Measurements from ENCODE around the gene DAGLB. TPM values are rescaled to one million over a fixed set of nuclear protein-coding genes. Genes with fewer than 3 reads are reported as not detected.
A peak's percentile ranks its signal among the peaks of the same experiment; 100 is the strongest.

The DAGLB gene
- total and polyA plus RNA-seq, 8 donors: 16.8 to 46.5 (median 18.7) TPM

DNA sequence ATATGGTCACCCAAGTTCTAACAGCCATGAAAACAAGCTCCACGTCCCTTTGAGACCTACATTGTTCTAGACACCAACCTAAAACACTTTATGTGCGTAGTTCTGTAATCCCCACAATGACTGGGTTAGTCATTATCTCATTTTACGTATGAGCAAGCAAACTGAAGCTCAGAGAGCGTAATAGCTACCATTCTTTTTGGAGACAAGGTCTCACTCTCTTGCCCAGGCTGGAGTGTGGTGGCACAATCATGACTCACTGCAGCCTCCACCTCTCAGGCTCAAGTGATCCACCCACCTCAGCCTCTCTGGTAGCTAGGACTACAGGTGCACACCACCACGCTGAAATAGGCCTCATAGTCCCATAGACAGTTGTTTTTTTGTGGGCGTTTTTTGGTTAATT lies 10.5 kb downstream of the DAGLB start:
- Histone ChIP-seq H3K27ac (peak overlapping the region; percentile 13 to 93), H3K4me3 (no peak overlapping the region), H3K36me3 (peaks cover 0 to 29% of the 10 kb centered on the region in 2 donors), H3K9me3 (no peaks in the 10 kb centered on the region), H3K27me3 (no peaks in the 10 kb centered on the region), H3K4me1 (peaks cover 2 to 91% of the 10 kb centered on the region in 2 donors)
- intact Hi-C loops (cut with DNase I): no loop called here
- ATAC-seq: no peak
- no peak for DNase-seq
- TF ChIP-seq, protein P1, sequence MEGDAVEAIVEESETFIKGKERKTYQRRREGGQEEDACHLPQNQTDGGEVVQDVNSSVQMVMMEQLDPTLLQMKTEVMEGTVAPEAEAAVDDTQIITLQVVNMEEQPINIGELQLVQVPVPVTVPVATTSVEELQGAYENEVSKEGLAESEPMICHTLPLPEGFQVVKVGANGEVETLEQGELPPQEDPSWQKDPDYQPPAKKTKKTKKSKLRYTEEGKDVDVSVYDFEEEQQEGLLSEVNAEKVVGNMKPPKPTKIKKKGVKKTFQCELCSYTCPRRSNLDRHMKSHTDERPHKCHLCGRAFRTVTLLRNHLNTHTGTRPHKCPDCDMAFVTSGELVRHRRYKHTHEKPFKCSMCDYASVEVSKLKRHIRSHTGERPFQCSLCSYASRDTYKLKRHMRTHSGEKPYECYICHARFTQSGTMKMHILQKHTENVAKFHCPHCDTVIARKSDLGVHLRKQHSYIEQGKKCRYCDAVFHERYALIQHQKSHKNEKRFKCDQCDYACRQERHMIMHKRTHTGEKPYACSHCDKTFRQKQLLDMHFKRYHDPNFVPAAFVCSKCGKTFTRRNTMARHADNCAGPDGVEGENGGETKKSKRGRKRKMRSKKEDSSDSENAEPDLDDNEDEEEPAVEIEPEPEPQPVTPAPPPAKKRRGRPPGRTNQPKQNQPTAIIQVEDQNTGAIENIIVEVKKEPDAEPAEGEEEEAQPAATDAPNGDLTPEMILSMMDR (IDR thresholded peaks at IDR 0.05): no peak

DNA sequence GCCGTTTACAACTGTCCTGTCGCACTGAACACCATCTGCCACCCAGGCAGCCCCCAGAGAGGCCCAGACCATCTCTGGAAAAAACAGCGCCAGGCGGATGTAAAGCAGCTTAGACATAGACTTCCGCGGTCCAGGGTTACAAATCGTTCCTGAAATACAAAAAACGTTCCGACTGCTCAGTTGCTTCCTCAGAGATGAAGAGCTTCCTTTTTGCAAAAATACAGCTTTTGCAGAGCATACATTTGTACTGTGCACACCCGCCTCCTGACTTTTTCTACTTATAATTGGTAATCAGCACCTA lies 11.4 kb downstream of the DAGLB start:
- ATAC-seq: peak; percentile 33
- H3K4me1 ChIP-seq: peaks cover 2 to 86% of the 10 kb centered on the region in 2 donors
- peak in 1 of 4 donors; percentile 48 for DNase-seq
- H3K9me3 ChIP-seq: no peaks in the 10 kb centered on the region
- TF ChIP-seq, protein P1 (IDR thresholded peaks at IDR 0.05): no peak
- no peaks in the 10 kb centered on the region for H3K27me3 ChIP-seq
- peak overlapping the region in 1 of 2 donors; percentile 26 for H3K4me3 ChIP-seq
- peaks cover 0 to 29% of the 10 kb centered on the region in 2 donors for H3K36me3 ChIP-seq
- intact Hi-C loops (cut with DNase I): no loop called here
- peak overlapping the region; percentile 61 to 93 for H3K27ac ChIP-seq

DNA sequence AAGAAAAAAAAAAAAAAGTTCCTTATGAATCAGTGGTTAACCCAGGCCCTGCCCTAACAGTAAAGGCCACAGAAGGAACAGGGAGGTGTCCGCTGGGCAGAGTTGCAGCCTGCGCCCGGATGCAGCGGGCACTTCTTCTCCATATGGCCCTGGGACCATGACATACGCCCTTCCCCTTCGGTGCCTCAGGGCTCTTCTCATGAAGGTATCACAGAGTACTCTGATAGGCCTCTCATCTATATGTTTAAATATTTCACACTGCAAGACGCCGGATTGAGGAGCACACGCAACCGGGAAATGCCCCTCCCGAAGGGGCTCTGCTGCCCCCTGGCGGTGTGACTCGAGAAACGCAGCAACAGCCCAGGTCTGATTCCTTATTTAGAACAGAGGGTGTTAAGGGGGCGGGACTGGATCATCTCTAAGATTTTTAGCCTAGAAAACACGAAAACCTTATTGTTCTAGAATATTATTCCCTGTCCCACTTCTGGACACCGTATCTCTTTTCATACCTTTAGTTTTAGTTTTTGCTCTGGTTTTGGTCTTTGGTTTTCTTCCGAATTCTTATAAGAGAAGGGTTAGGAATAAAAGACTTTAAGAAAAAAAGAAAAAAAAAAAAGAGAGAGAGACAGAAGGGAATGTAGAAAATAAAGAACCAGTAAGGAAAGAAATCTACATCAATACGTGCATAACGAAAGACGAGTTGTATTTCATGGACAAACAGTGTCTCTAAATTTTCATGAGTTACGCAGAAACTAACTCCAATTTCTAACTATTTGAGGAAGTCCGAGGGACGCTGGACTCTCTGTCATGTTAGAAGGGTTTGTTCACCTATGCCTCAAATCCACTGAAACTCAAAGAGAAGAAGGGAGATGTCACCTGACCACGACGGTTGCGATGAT lies 12.0 kb downstream of the DAGLB start:
- intact Hi-C loops (cut with DNase I): no loop called here
- Histone ChIP-seq H3K4me1 (peaks cover 2 to 86% of the 10 kb centered on the region in 2 donors), H3K9me3 (no peaks in the 10 kb centered on the region), H3K27me3 (no peaks in the 10 kb centered on the region), H3K36me3 (peaks cover 0 to 32% of the 10 kb centered on the region in 2 donors), H3K27ac (peak overlapping the region; percentile 61 to 93), H3K4me3 (peak overlapping the region in 1 of 2 donors; percentile 26)
- ATAC-seq (peak; percentile 94), DNase-seq (peak; percentile 53 to 93 (median 83))
- TF ChIP-seq, protein P1 (IDR thresholded peaks at IDR 0.05): peak; percentile 95 to 96

- Histone ChIP-seq H3K27ac (peak overlapping the region; percentile 30 to 93), H3K27me3 (no peaks in the 10 kb centered on the region), H3K4me1 (peaks cover 2 to 83% of the 10 kb centered on the region in 2 donors), H3K9me3 (no peaks in the 10 kb centered on the region), H3K4me3 (no peak overlapping the region), H3K36me3 (peaks cover 0 to 49% of the 10 kb centered on the region in 2 donors)
- ATAC-seq (peak; percentile 17), DNase-seq (no peak)
- intact Hi-C loops (cut with DNase I): no loop called here
- TF ChIP-seq, protein P1 (IDR thresholded peaks at IDR 0.05): no peak
Measured at GRCh38 chr7:6433784-6434615, 13.8 kb downstream of the DAGLB start.

DNA sequence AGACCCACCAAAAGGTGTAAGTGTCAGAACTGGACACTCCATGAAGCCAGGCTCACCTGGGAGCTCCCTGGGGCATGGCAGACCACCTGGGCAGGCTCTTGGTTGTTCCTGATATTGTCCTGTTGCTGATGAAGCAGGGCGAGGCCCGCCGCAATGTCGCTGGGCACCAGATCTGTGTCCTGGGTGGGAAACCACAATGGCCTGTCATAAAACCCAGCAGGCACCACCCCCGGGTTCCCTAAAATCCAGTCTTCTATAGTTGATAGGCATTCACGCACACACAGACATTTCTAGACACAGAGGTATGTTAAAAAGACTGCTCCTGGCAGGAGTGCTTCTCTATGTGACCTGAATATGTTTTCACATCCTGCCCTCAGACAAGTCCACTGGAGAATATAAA lies 15.0 kb downstream of the DAGLB start:
- Histone ChIP-seq H3K9me3 (no peaks in the 10 kb centered on the region), H3K4me1 (peaks cover 2 to 71% of the 10 kb centered on the region in 2 donors), H3K27me3 (no peaks in the 10 kb centered on the region), H3K27ac (peak overlapping the region in 1 of 2 donors; percentile 93), H3K4me3 (no peak overlapping the region), H3K36me3 (peaks cover 0 to 61% of the 10 kb centered on the region in 2 donors)
- TF ChIP-seq, protein P1 (IDR thresholded peaks at IDR 0.05): no peak
- intact Hi-C loops (cut with DNase I): no loop called here
- ATAC-seq (no peak), DNase-seq (no peak)

Data from left lung (tissue), 10 donors.